Measurements from ENCODE around the gene KCTD1. TPM values are rescaled to one million over a fixed set of nuclear protein-coding genes. Genes with fewer than 3 reads are reported as not detected.

The KCTD1 gene
- total and polyA plus RNA-seq, 10 of the 15 experiments (the other 5 are each of a cell fraction or from before 2014, with no cell fraction given), result 1.5 to 13.4 (median 5.5) TPM

- TF ChIP-seq, protein P1, sequence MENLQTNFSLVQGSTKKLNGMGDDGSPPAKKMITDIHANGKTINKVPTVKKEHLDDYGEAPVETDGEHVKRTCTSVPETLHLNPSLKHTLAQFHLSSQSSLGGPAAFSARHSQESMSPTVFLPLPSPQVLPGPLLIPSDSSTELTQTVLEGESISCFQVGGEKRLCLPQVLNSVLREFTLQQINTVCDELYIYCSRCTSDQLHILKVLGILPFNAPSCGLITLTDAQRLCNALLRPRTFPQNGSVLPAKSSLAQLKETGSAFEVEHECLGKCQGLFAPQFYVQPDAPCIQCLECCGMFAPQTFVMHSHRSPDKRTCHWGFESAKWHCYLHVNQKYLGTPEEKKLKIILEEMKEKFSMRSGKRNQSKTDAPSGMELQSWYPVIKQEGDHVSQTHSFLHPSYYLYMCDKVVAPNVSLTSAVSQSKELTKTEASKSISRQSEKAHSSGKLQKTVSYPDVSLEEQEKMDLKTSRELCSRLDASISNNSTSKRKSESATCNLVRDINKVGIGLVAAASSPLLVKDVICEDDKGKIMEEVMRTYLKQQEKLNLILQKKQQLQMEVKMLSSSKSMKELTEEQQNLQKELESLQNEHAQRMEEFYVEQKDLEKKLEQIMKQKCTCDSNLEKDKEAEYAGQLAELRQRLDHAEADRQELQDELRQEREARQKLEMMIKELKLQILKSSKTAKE (IDR thresholded peaks at IDR 0.05; ENCODE audit: low read depth, poor library complexity, severe bottlenecking), result no peak
- TF ChIP-seq SP1 (IDR thresholded peaks at IDR 0.05; ENCODE audit: low read depth, low read length), result no peak
These were observed 24.4 kb downstream of the KCTD1 start (continued) for GRCh38 chr18:26524002-26524401.

GRCh38 chr18:26521617-26522016 is 26.7 kb downstream of the KCTD1 start:
- DNase-seq (ENCODE audit: low read depth, low spot score) (no peak), ATAC-seq (no peak), FAIRE-seq (no peak)
- no peak overlapping the region for H3K27ac ChIP-seq (ENCODE audit: control insufficient read depth, insufficient read depth)
- H3K27me3 ChIP-seq (replicated peaks in 1 of 2; ENCODE audit: control insufficient read depth in 2 of 2, insufficient read depth in 2 of 2, low read length in 1 of 2), result no peaks in the 10 kb centered on the region
- H3K9me3 ChIP-seq (replicated peaks; ENCODE audit: control insufficient read depth, insufficient read depth, low read length), result no peaks in the 10 kb centered on the region
- intact Hi-C loops (cut with micrococcal nuclease; ENCODE audit: unreplicated experiment) (no loop called here), in situ Hi-C loops (cut with MboI) (no loop called here)
- H4K20me1 ChIP-seq (ENCODE audit: control insufficient read depth, insufficient read depth), result no peaks in the 10 kb centered on the region
- POLR2A ChIA-PET, result no interaction called here
- 48% methylated on average over 4 of the region's 4 CpGs for WGBS (ENCODE audit: insufficient coverage, insufficient replicate concordance, low lambda C conversion rate, missing lambda C conversion rate)
- CTCF ChIA-PET, result interaction anchor here (1.3 to 2.4 kb wide), 3 partner anchors 26 to 138 kb away, joined by 3 to 5 read pairs (median 4); partner anchors contain the start of gene KCTD1
- no peak overlapping the region for H3K9ac ChIP-seq (ENCODE audit: control insufficient read depth, insufficient read depth, low read length)
- no peak overlapping the region for H3K4me3 ChIP-seq
- TF ChIP-seq YBX1 (IDR thresholded peaks at IDR 0.05) (no peak), CHD4 (IDR thresholded peaks at IDR 0.05) (no peak), SIN3A (IDR thresholded peaks at IDR 0.05; ENCODE audit: low read depth, low read length) (no peak), NFXL1 (IDR thresholded peaks at IDR 0.05; ENCODE audit: borderline replicate concordance) (no peak), PRDM15 (CRISPR knock-in tag; IDR thresholded peaks at IDR 0.05) (no peak), EED (IDR thresholded peaks at IDR 0.05; ENCODE audit: low read depth) (no peak), NR2C1 (IDR thresholded peaks at IDR 0.05) (no peak), EGR1 (IDR thresholded peaks at IDR 0.05; ENCODE audit: borderline replicate concordance in 1 of 2, low read depth in 2 of 2, low read length in 2 of 2) (no peak), RFX5 (IDR thresholded peaks at IDR 0.05; ENCODE audit: low read depth, low read length) (no peak), FOXK2 (IDR thresholded peaks at IDR 0.05) (no peak), HDGF (IDR thresholded peaks at IDR 0.05) (no peak), TCF7 (IDR thresholded peaks at IDR 0.05; ENCODE audit: borderline replicate concordance) (no peak), POLR2AphosphoS2 (IDR thresholded peaks at IDR 0.05; ENCODE audit: low read depth, low read length) (no peak), FOXM1 (IDR thresholded peaks at IDR 0.05; ENCODE audit: low read depth, low read length) (no peak), TCF12 (IDR thresholded peaks at IDR 0.05; ENCODE audit: low read depth, low read length) (no peak), MYB (IDR thresholded peaks at IDR 0.05; ENCODE audit: borderline replicate concordance, low read depth, low read length) (no peak), RBBP5 (conservative IDR thresholded peaks at IDR 0.05) (no peak), FOS (IDR thresholded peaks at IDR 0.05; ENCODE audit: borderline replicate concordance, extremely low read depth, insufficient read length) (no peak), SRF (IDR thresholded peaks at IDR 0.05; ENCODE audit: low read depth in 2 of 2, low read length in 2 of 2) (no peak)
- no peaks in the 10 kb centered on the region for H3K79me2 ChIP-seq (ENCODE audit: control insufficient read depth, insufficient read depth, low read length)
- no peaks in the 10 kb centered on the region for H3K36me3 ChIP-seq (ENCODE audit: control insufficient read depth in 2 of 2, insufficient read depth in 2 of 2, low read length in 1 of 2)
- RAD21 ChIA-PET (ENCODE audit: unreplicated experiment), result interaction anchor here (0.8 kb wide), 1 partner anchor 138 kb away, joined by 3 read pairs; no protein-coding TSS in a partner anchor
- no TSS peak for BruUV-seq (replicated peaks)
- SMC1A ChIA-PET (ENCODE audit: uncharacterized antibody, unreplicated experiment), result interaction anchor here (0.7 to 1.5 kb wide), 3 partner anchors 15 to 46 kb away, joined by 3 to 4 read pairs (median 4); no protein-coding TSS in a partner anchor
- H3K4me1 ChIP-seq (ENCODE audit: control insufficient read depth, insufficient read depth, low read length), result no peaks in the 10 kb centered on the region
- no peak overlapping the region; the same call in 1 of the 2 replicates for H2AFZ ChIP-seq (ENCODE audit: control insufficient read depth, low read depth, low read length)
- no peak overlapping the region for H3K4me2 ChIP-seq (ENCODE audit: control insufficient read depth, insufficient read depth)
